HG02970 (cell line): Measurements from ENCODE around the gene EMP2.
"Not testable (repeated sequence)": the region's sequence is repeated elsewhere in the genome, so short reads cannot be mapped to it uniquely, and the experiment has no call there.

ENCODE experiments used
- ATAC-seq: cut with Tn5 transposase; IDR thresholded peaks from one replicate; pipeline ENCODE4 v1.9.1; 2021; ENCODE audit warnings: mild to moderate bottlenecking, moderate library complexity, moderate number of reproducible peaks; ENCODE audit not compliant: unreplicated experiment, low FRiP score

EMP2 gene

GRCh38 chr16:10580883-10581247 lies 467 bp upstream of the EMP2 start:
- no peak for ATAC-seq

DNA sequence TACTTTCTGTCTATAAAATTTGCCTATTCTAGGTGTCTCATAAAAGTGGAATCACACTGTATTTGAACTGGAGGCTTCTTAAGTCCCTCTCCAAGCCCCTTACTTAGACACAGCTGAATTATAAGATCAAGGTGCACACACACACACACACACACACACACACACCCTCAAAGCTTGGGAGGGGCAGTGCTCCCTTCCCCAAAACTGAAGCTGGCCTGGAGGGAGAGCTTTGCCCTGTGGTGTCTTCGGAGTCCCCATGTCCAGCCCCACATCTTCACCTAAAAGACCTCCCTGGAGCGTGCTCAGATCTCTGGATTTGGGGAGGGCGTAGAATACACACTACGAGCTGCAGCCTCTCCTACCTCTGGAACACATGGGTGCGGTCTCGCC lies 828 bp downstream of the EMP2 start:
- ATAC-seq, result no peak

GRCh38 chr16:10578474-10579316 lies 1.7 kb downstream of the EMP2 start:
- no peak for ATAC-seq

GRCh38 chr16:10577305-10578202 lies 2.8 kb downstream of the EMP2 start:
- no peak for ATAC-seq

DNA sequence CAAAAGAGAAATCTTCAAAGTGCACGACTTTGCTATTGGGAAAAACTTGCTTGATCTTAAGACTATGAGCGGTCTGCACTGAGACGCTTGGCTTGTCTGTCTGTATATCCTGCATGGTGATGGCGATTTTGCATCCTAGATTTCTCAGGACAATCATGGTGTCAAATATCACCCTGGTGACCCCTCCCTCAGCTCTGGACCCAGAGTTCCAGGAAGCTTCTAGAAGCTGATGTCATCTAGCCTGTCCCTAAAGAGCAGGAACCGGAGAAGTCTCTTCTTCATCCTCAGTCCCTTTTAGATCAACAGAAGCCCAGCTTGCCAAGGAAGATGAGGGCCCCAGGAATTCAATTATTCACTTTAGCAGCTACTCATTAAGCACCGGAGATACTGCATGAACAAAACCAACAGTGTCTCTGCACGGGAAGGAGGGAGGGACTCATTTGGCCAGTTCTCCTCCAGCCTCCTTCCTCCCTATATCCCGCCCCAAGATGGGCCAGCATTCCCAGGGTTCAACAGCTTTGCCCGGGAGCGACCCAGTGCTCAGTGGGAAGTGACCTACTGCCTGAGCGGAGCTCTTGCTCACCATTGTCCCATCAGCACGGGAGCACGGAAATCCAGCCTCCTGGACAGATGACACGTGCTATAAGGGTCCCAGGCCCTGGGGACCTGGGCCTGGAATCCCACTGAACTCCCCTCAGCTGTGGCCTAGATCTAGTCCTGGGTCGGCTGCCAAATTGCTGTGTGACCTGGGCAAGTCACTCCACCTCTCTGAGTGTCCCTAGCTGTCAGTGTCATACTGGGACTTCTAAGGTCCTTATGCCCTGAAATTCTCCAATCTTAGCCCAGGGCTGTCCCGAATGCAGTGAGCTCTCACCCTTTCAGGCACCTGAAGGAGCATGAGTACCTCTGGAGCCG lies 3.8 kb downstream of the EMP2 start:
- no peak for ATAC-seq

GRCh38 chr16:10575506-10576130 lies 4.8 kb downstream of the EMP2 start:
- ATAC-seq, result no peak

DNA sequence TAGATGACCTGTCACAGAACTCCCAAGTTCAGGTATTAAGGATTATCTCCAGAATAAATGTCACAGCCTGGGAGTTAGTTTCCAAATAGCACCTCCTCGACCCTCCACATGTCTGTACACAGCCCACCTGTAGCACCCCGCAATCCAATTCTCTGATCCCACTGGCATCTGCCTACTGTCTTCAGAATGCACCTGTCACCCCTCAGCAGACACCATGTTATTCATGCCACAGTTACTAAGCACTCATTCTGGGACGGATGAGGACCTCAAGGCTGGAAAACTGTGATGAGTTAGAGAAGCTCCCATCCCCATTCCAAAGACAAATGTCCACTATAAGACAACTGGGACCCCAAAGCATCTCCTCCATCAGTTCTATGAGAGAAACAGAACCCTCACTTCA lies 7.8 kb downstream of the EMP2 start:
- no peak for ATAC-seq

- no peak for ATAC-seq
Observed at GRCh38 chr16:10571354-10571753, 9.0 kb downstream of the EMP2 start.

DNA sequence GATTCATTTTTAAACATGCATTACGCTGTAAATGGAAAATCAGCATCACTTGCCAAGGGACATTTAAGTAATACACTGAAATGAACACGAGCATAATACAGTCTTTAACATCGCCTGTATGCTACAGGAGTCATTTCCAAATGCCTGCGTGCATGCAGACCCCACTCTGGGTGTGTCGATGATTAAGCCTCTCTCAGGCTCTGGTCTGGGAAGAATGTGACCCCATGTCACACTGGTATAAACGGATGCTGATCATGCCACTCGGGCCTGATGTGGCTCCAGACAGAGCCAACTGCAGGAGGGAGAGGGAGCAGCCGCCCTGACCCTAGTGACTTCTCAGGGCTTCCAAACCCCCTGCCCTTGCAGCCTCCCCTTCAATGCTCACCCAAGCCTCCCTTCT lies 10.8 kb downstream of the EMP2 start:
- ATAC-seq, result no peak

- no peak for ATAC-seq
Observed at GRCh38 chr16:10566613-10567012, 13.8 kb downstream of the EMP2 start.

GRCh38 chr16:10565167-10565566 lies 15.2 kb downstream of the EMP2 start:
- no peak for ATAC-seq

DNA sequence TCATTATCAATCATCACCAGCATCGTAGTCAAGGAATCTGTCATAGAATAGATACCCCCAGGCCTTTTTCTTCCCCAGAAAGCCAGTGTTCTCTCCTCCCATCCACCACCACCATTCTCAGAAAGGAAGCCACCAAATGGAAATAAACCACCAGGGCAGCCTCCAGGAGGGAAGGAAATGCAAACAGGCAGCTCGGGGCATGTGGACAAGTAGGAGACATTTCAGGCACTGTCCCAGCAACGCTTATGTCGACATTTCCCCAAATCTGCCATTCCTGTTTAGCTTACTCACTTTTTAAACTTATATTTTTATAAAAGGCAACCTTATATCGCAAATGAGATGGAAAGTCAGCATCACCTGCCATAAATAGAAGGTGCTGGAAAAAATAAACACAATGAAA lies 15.8 kb downstream of the EMP2 start:
- no peak for ATAC-seq

GRCh38 chr16:10562361-10562899 lies 18.0 kb downstream of the EMP2 start:
- ATAC-seq, result no peak

DNA sequence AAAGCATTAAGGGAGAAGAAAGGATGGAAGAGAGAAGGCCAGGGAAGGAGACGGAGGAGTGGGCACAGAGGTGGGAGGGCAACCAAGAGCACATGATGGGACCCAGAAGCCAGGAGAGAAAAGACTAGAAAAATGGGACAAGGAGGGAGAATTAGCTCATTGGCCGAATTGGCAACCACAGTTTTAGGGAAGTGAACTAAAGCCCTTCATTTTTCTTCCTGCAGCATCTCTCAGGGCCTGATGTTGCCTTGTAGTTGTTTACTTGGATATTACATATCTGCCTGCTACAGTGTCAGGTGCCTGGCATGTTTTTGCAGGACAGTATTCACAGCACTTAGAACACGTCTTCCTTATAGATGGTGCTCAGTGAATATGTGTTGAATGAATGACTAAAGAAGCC lies 19.0 kb downstream of the EMP2 start:
- ATAC-seq, result no peak

- no peak for ATAC-seq
Observed at GRCh38 chr16:10561001-10561400, 19.4 kb downstream of the EMP2 start.

DNA sequence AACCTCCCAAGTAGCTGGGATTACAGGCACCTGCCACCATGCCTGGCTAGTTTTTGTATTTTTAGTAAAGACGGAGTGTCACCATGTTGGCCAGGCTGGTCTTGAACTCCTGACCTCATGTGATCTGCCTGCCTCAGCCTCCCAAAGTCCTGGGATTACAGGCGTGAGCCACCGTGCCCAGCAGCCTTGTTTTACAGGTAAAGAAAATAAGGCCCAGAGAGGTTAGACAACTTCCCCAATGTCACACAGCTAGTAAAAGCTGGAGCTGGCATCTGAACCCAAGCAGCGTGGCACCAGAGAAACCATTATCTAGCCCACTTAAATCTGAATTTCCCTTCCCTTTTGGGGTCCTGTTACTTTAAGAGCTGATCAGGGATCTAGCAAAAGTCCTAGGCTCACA lies 20.6 kb downstream of the EMP2 start:
- not testable (repeated sequence) for ATAC-seq

DNA sequence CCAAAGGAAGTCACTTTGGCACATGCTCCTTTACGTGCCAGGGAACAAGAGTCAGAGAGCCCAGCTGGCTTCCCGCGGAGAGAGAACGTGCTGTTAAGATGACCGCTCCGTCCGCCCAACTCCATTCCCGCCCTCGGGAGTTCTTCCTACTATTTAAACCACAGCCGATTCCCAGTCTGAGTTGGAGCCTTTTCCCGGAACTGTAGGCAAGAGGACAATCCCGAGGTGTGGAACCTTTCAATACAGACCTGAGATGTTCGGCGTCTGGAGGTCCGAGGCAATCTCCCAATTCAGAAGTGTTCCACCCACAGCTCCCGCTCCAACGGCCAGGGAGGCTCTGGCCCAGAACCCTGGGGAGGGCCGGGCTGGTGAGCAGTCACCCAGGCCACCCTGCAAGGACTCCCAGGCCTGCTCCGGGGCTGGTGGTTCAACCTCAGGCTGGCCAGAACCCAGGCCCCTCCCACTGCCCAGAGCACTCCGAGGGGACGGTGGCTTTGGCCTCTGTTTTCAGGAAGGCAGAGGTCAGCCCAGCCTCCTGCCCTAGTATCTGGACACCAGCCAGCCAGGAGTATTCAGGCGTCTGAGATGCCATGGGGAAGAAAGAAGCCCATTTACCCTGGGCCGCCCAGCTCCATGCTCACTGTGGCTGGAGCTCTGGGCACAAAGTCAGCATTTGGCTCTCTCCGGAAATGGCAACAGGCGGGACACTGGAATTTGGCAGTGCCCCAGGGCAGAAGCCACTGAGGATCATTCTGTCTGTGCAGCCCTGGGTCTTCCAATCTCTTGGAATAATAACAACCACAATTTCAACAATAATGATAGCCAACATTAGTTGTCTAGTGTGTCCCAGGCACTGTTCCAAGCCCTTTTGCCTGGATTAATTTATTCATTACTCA lies 21.4 kb downstream of the EMP2 start:
- ATAC-seq, result no peak

DNA sequence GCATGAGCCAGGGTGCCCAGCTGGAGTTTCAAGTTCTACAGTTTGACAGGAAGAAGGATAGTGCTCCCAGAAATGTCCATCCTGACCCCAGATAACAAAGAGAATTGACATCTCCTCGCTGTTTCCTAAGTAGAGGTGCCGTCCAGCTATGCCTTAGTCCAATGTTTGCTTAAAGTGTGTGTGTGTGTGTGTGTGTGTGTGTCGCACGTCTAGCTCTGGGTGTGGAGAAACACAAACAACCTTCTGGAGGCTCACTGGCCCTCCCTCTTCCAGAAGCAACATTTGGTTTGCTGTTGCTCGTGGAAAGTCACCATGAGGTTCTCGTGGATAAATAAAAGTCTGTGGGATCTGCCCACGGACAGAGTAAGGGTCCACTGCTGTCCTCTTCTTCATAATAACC lies 22.1 kb downstream of the EMP2 start:
- no peak for ATAC-seq

GRCh38 chr16:10557750-10558149 lies 22.6 kb downstream of the EMP2 start:
- no peak for ATAC-seq
